ENCODE results near the gene ALG12.

- no peak for TF ChIP-seq EZH2phosphoT487 (IDR thresholded peaks at IDR 0.05; ENCODE audit: insufficient read depth, low read depth)
- no peak for TF ChIP-seq EZH2 (IDR thresholded peaks at IDR 0.05; ENCODE audit: insufficient read depth, poor library complexity, severe bottlenecking)
Measured at GRCh38 chr22:49914256-49914655, 4.0 kb downstream of the ALG12 start.

Data from GM23248 (cell line).